Fibroblast of villous mesenchyme (primary cell): Measurements from ENCODE around the gene KCNK17. TPM values are rescaled to one million over a fixed set of nuclear protein-coding genes. Genes with fewer than 3 reads are reported as not detected.

Experiments used
- DNase-seq: peaks from one replicate; pipeline ENCODE4 v3.0.0-alpha.2; 2010; ENCODE audit warnings: low read depth
- H3K4me3 ChIP-seq: 2 replicates; pipeline ENCODE4 v1.5.1; 2011; ENCODE audit warnings: low read depth, mild to moderate bottlenecking, low read length
- total RNA-seq: library from RNA; depleted of rRNA; stranded (reverse); fragments of >200 nt; gene quantifications from 2 replicates; pipeline ENCODE4 v1.2.3, GENCODE V29; 2012
- TF ChIP-seq, protein P1 (sequence below): IDR thresholded peaks from 2 replicates; pipeline ENCODE4 v1.5.1; 2012; ENCODE audit warnings: low read depth, mild to moderate bottlenecking, low read length; ENCODE audit not compliant: insufficient read depth

The KCNK17 gene
- total RNA-seq, 1 donor: not detected

DNA sequence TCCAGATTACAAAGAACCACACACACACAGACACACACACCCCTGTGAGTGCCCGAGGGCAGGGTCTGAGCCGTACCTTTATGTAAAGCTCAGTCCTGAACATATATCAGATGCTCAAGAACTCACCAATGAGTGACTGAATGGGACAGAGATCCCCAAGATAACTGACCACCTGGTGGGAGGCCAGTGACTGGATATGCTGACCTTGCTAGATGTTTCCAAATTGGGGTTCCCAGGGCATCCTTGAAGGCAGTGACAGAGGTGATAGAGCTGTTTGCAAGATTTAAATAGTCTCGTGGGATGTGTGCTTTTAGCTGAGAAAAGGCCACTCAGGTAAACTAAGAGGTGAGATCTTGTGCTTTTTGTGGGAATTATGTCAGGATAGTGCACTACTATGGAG lies 39.3 kb downstream of the KCNK17 start:
- DNase-seq: no peak
- TF ChIP-seq, protein P1, sequence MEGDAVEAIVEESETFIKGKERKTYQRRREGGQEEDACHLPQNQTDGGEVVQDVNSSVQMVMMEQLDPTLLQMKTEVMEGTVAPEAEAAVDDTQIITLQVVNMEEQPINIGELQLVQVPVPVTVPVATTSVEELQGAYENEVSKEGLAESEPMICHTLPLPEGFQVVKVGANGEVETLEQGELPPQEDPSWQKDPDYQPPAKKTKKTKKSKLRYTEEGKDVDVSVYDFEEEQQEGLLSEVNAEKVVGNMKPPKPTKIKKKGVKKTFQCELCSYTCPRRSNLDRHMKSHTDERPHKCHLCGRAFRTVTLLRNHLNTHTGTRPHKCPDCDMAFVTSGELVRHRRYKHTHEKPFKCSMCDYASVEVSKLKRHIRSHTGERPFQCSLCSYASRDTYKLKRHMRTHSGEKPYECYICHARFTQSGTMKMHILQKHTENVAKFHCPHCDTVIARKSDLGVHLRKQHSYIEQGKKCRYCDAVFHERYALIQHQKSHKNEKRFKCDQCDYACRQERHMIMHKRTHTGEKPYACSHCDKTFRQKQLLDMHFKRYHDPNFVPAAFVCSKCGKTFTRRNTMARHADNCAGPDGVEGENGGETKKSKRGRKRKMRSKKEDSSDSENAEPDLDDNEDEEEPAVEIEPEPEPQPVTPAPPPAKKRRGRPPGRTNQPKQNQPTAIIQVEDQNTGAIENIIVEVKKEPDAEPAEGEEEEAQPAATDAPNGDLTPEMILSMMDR: no peak
- H3K4me3 ChIP-seq: no peak overlapping the region

DNA sequence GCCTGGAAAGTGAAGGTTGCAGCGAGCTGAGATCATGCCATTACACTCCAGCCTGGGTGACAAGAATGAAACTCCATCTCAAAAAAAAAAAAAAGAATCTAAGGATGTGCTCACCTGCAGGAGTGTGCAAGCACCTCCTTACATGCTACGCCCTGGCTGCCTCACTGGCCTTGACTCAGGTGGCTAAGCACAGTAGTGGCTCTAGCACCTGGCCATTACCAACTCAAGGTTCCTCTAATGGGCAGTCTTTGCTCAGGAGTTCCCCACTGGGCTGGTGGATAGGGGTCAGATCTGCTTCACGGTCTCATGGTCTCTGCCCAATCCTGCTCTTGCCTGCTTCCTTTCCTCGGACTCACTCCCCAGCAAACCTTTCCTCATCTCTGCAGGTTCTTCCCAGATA lies 39.7 kb downstream of the KCNK17 start:
- DNase-seq: no peak
- TF ChIP-seq, protein P1: no peak
- H3K4me3 ChIP-seq: no peak overlapping the region

DNA sequence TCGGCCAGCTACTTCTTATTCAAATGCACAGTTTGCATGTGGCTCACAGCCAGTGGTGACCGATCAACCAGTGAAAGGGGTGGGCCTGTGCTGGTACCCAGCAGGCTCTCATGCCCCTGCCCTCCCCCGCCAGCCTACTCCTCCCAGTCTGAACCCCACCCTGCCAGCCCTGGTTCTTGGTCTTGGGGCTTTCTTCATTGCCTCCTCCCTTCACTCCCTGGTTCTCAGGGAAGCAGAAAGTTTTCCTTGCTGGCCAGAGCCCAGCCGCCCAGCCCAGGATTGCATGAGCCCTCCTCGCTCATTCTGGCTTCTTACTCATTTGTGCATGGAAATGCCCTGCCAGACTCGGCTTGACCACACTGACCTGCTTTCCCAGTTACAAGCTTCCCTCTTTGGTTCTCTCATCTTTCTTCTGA lies 40.8 kb downstream of the KCNK17 start:
- no peak overlapping the region for H3K4me3 ChIP-seq
- TF ChIP-seq, protein P1: no peak
- no peak for DNase-seq

DNA sequence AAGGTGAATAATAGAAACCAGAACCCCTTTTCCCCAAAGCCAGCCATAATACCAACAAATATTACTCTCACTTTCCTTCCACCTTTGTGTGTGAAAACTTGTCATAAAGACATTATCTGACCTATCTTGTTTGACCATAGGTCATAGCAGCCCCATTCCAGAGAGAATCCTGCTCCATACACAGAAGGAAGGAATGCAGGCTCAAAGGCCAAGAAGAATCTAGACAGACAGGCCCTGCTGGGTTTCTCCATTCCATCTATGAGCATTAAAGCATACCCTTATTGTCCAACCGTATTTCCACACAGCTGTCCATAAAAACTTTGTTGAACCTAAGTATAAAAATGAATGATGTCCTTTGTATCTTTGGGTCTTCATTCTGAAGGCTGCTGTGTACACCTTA lies 44.3 kb downstream of the KCNK17 start:
- TF ChIP-seq, protein P1: no peak
- H3K4me3 ChIP-seq: no peak overlapping the region
- DNase-seq: no peak

DNA sequence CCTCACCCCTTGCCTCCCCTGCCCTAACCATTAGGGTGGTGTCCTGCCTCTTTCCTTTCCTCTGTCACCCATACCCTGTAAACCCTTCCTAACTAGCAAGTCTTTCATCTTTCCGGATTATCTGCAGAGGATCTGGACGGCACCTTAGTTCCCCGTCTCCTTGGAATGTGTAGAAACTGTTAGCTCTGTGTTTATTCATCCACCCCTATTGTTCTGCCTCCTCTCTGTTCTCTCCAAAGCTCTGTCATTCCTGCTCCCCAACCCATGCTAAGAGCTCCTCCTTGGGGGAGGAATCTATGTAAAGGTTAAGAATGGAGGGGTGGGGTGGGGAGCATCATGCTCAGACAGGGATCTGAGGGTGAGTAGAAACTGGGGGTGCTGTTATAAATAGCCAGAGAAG lies 45.5 kb downstream of the KCNK17 start:
- TF ChIP-seq, protein P1: no peak
- DNase-seq: no peak
- no peak overlapping the region for H3K4me3 ChIP-seq

DNA sequence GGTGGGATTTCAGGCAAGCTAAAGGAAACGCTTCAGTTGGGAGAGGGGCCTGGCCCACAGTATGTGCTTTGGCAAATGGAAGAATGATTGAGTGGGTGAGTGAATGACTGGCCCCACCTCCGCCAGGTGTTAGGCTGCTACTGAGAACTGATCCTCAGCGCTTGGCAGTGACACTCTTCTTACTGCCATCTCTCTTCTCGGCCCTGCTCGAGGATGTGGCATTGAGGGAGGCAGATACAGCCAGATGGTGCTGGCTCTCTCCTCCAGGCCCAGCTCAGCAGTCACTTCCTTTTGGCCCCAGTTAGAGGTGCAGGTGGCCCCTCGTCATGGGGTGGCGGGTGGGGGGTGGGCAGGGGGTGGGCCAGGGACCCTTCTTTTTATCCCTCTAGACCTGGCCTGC lies 46.0 kb downstream of the KCNK17 start:
- no peak overlapping the region for H3K4me3 ChIP-seq
- TF ChIP-seq, protein P1: no peak
- no peak for DNase-seq

DNA sequence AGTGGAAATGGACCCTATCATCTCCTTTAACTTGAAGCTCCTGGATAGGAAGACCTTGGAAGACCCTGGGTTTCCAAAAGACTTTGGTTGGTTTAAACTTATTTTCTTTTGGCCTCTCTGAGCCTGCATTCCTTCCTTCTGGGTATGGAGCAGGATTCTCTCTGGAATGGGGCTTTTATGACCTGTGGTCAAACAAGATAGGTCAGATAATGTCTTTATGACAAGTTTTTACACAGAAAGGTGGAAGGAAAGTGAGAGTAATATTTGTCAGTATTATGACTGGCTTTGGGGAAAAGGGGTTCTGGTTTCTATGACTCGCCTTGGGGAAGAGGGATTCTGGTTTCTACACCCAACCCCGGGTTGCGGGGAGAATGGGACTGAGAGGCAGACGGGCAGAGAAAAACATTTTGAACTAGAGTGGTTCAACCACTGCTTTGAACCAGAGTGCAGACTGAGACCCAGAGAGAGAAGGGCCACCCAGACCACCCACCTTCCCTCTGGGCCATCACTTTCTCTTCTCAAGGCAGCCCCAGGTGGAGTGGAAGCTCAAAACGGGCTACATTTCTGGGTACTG lies 47.4 kb downstream of the KCNK17 start:
- H3K4me3 ChIP-seq: no peak overlapping the region
- TF ChIP-seq, protein P1: no peak
- no peak for DNase-seq
